SK-N-MC (cell line): ENCODE data around the gene EXD1.
"Not testable (repeated sequence)": the region's sequence is repeated elsewhere in the genome, so short reads cannot be mapped to it uniquely, and the experiment has no call there.

ENCODE experiments used
- DNase-seq: peaks from one replicate; pipeline ENCODE4 v3.0.0-alpha.2; 2011; ENCODE audit warnings: low read depth, low spot score
- H3K27ac ChIP-seq: fragments of 200-600 bp; sonication (generic); 2 replicates; pipeline ENCODE4 v1.5.1; 2016; ENCODE audit warnings: mixed run types
- H3K36me3 ChIP-seq: fragments of 200-600 bp; sonication (generic); 2 replicates; pipeline ENCODE4 v1.6.1; 2017; ENCODE audit warnings: antibody characterized with exemption, low read length, mixed read lengths; ENCODE audit not compliant: insufficient read depth
- H3K4me3 ChIP-seq: fragments of 200-600 bp; sonication (generic); 2 replicates; pipeline ENCODE4 v1.5.1; 2016
- H3K9ac ChIP-seq: fragments of 200-600 bp; sonication (generic); 2 replicates; pipeline ENCODE4 v1.8.0; 2017; ENCODE audit warnings: mixed run types, mixed read lengths; ENCODE audit not compliant: insufficient read length
- H3K9me3 ChIP-seq: fragments of 200-600 bp; sonication (generic); 2 replicates; pipeline ENCODE4 v1.6.1; 2017; ENCODE audit warnings: low read depth, mild to moderate bottlenecking, antibody characterized with exemption, low read length, moderate library complexity, mixed read lengths
- EZH2 ChIP-seq: fragments of 200-600 bp; sonication (generic); IDR thresholded peaks from one replicate; pipeline ENCODE4 v1.6.1; 2017; ENCODE audit warnings: antibody characterized with exemption
- FOXP2 ChIP-seq: optimal IDR thresholded peaks from 2 replicates; pipeline ENCODE3; 2011; ENCODE audit warnings: mild to moderate bottlenecking, moderate library complexity; ENCODE audit not compliant: insufficient read depth; ENCODE audit errors: extremely low read length, control extremely low read depth
- POLR2AphosphoS5 ChIP-seq: IDR thresholded peaks from 2 replicates; pipeline ENCODE4 v1.6.1; 2012; ENCODE audit warnings: mild to moderate bottlenecking, low read depth, low read length, borderline replicate concordance

Gene EXD1

GRCh38 chr15:41259546-41260189 is 29.1 kb upstream of the EXD1 start:
- H3K27ac ChIP-seq: no peak overlapping the region
- DNase-seq: no peak
- no peak for TF ChIP-seq FOXP2
- no peak for TF ChIP-seq POLR2AphosphoS5
- TF ChIP-seq EZH2: no peak
- H3K36me3 ChIP-seq: peaks cover 8% of the 10 kb centered on the region
- no peaks in the 10 kb centered on the region for H3K9me3 ChIP-seq
- H3K4me3 ChIP-seq: no peak overlapping the region
- H3K9ac ChIP-seq: no peak overlapping the region

- Histone ChIP-seq H3K9ac (no peak overlapping the region), H3K27ac (no peak overlapping the region)
Measured at GRCh38 chr15:41258750-41259471, 28.4 kb upstream of the EXD1 start.

GRCh38 chr15:41256577-41257038 is 26.1 kb upstream of the EXD1 start:
- H3K36me3 ChIP-seq: no peaks in the 10 kb centered on the region
- no peak overlapping the region for H3K27ac ChIP-seq

More at GRCh38 chr15:41258750-41259471, 28.4 kb upstream of the EXD1 start:
- H3K9me3 ChIP-seq: no peaks in the 10 kb centered on the region
- TF ChIP-seq EZH2 (no peak), POLR2AphosphoS5 (no peak), FOXP2 (no peak)
- no peak overlapping the region for H3K4me3 ChIP-seq
- DNase-seq: no peak
- peaks cover 8% of the 10 kb centered on the region for H3K36me3 ChIP-seq

GRCh38 chr15:41256103-41256502 is 25.5 kb upstream of the EXD1 start:
- no peak for DNase-seq
- no peak overlapping the region for H3K4me3 ChIP-seq
- no peak overlapping the region for H3K9ac ChIP-seq
- TF ChIP-seq POLR2AphosphoS5: no peak
- TF ChIP-seq FOXP2: no peak
- TF ChIP-seq EZH2: no peak
- H3K36me3 ChIP-seq: no peaks in the 10 kb centered on the region
- no peak overlapping the region for H3K27ac ChIP-seq
- H3K9me3 ChIP-seq: no peaks in the 10 kb centered on the region

More at GRCh38 chr15:41256577-41257038, 26.1 kb upstream of the EXD1 start:
- DNase-seq: no peak
- Histone ChIP-seq H3K9me3 (no peaks in the 10 kb centered on the region), H3K9ac (no peak overlapping the region), H3K4me3 (no peak overlapping the region)
- TF ChIP-seq POLR2AphosphoS5 (no peak), EZH2 (no peak), FOXP2 (no peak)

GRCh38 chr15:41254560-41254959 is 24.0 kb upstream of the EXD1 start:
- H3K9me3 ChIP-seq: no peaks in the 10 kb centered on the region

GRCh38 chr15:41251411-41251810 is 20.9 kb upstream of the EXD1 start:
- Histone ChIP-seq H3K4me3 (no peak overlapping the region), H3K36me3 (no peaks in the 10 kb centered on the region), H3K27ac (no peak overlapping the region), H3K9me3 (no peaks in the 10 kb centered on the region), H3K9ac (no peak overlapping the region)
- no peak for TF ChIP-seq FOXP2
- TF ChIP-seq POLR2AphosphoS5: no peak
- TF ChIP-seq EZH2: no peak
- no peak for DNase-seq

More at GRCh38 chr15:41254560-41254959, 24.0 kb upstream of the EXD1 start:
- DNase-seq: no peak
- no peaks in the 10 kb centered on the region for H3K36me3 ChIP-seq
- no peak overlapping the region for H3K4me3 ChIP-seq
- no peak overlapping the region for H3K27ac ChIP-seq
- H3K9ac ChIP-seq: no peak overlapping the region
- no peak for TF ChIP-seq EZH2
- TF ChIP-seq POLR2AphosphoS5: no peak
- TF ChIP-seq FOXP2: no peak

- DNase-seq, H3K9ac ChIP-seq, H3K4me3 ChIP-seq, H3K9me3 ChIP-seq, H3K36me3 ChIP-seq, H3K27ac ChIP-seq: not testable (repeated sequence)
Measured at GRCh38 chr15:41250745-41251144, 20.2 kb upstream of the EXD1 start.

GRCh38 chr15:41241221-41241964 is 10.8 kb upstream of the EXD1 start:
- H3K9me3 ChIP-seq: no peaks in the 10 kb centered on the region
- no peaks in the 10 kb centered on the region for H3K36me3 ChIP-seq
- peak; percentile 72 for DNase-seq
- no peak overlapping the region for H3K27ac ChIP-seq
- H3K4me3 ChIP-seq: no peak overlapping the region
- TF ChIP-seq EZH2 (no peak), FOXP2 (peak; percentile 40), POLR2AphosphoS5 (peak; percentile 23; the same call in 1 of the 2 replicates)
- no peak overlapping the region for H3K9ac ChIP-seq
